Neural progenitor cell (in vitro differentiated cells): Measurements from ENCODE around the gene SETD3. TPM values are rescaled to one million over a fixed set of nuclear protein-coding genes. Genes with fewer than 3 reads are reported as not detected.

ENCODE experiments used
- DNase-seq: peaks from one replicate; pipeline ENCODE4 v3.0.0-alpha.2; 2016; ENCODE audit warnings: low spot score
- H2AFZ ChIP-seq: fragments of 200-600 bp; sonication (generic); replicated peaks from 2 replicates; pipeline ENCODE4 v1.6.1; 2016; ENCODE audit warnings: antibody characterized with exemption
- H3F3A ChIP-seq: fragments of 200-600 bp; sonication (generic); 2 replicates; pipeline ENCODE4 v1.6.1; 2016; ENCODE audit warnings: antibody characterized with exemption, low read depth
- H3K27ac ChIP-seq: fragments of 200-600 bp; sonication (generic); 2 replicates; pipeline ENCODE4 v1.5.1; 2016; ENCODE audit warnings: mild to moderate bottlenecking
- H3K27me3 ChIP-seq: fragments of 200-600 bp; sonication (generic); 2 replicates; pipeline ENCODE4 v1.6.1; 2016; ENCODE audit warnings: mild to moderate bottlenecking, moderate library complexity
- H3K36me3 ChIP-seq: fragments of 200-600 bp; sonication (generic); 2 replicates; pipeline ENCODE4 v1.5.1; 2016
- H3K4me1 ChIP-seq: fragments of 200-600 bp; sonication (generic); 2 replicates; pipeline ENCODE4 v1.6.1; 2016; ENCODE audit warnings: mixed run types
- H3K4me2 ChIP-seq: fragments of 200-600 bp; sonication (generic); 2 replicates; pipeline ENCODE4 v1.6.1; 2016
- H3K4me3 ChIP-seq: fragments of 200-600 bp; sonication (generic); 2 replicates; pipeline ENCODE4 v1.5.1; 2016
- H3K79me2 ChIP-seq: fragments of 200-600 bp; sonication (generic); 2 replicates; pipeline ENCODE4 v1.6.1; 2016; ENCODE audit warnings: low read depth
- H3K9ac ChIP-seq: fragments of 200-600 bp; sonication (generic); 2 replicates; pipeline ENCODE4 v1.6.1; 2016
- H3K9me3 ChIP-seq: fragments of 200-600 bp; sonication (generic); 2 replicates; pipeline ENCODE4 v1.5.1; 2016; ENCODE audit warnings: low read depth
- H4K20me1 ChIP-seq: fragments of 200-600 bp; sonication (generic); 2 replicates; pipeline ENCODE4 v1.6.1; 2016; ENCODE audit warnings: low read depth
- H3K27ac Mint-ChIP-seq: 3 replicates; pipeline ENCODE4 v1.8.0; 2021; ENCODE audit warnings: mixed read lengths
- H3K27me3 Mint-ChIP-seq: 2 replicates; pipeline ENCODE4 v1.8.0; 2022; ENCODE audit warnings: low read depth, mild to moderate bottlenecking, inconsistent platforms, moderate library complexity, mixed read lengths; ENCODE audit not compliant: insufficient read depth
- H3K36me3 Mint-ChIP-seq: 3 replicates; pipeline ENCODE4 v1.8.0; 2021; ENCODE audit warnings: mixed read lengths
- H3K4me1 Mint-ChIP-seq: 3 replicates; pipeline ENCODE4 v1.8.0; 2021; ENCODE audit warnings: mixed read lengths
- H3K4me3 Mint-ChIP-seq: 3 replicates; pipeline ENCODE4 v1.8.0; 2021; ENCODE audit warnings: mild to moderate bottlenecking, moderate library complexity, mixed read lengths
- H3K9me3 Mint-ChIP-seq: 3 replicates; pipeline ENCODE4 v1.8.0; 2020; ENCODE audit warnings: mixed read lengths
- CTCF ChIP-seq: fragments of 200-600 bp; sonication (generic); IDR thresholded peaks from 2 replicates; pipeline ENCODE4 v1.5.1; 2017; ENCODE audit warnings: antibody characterized with exemption, mild to moderate bottlenecking
- EZH2 ChIP-seq: fragments of 200-600 bp; sonication (generic); IDR thresholded peaks from 2 replicates; pipeline ENCODE4 v1.6.1; 2017; ENCODE audit warnings: antibody characterized with exemption, mild to moderate bottlenecking, moderate library complexity
- EZH2phosphoT487 ChIP-seq: fragments of 200-600 bp; sonication (generic); IDR thresholded peaks from 2 replicates; pipeline ENCODE4 v1.6.1; 2017; ENCODE audit warnings: antibody characterized with exemption
- total RNA-seq: library from RNA; depleted of rRNA; stranded (reverse); fragments of >200 nt; gene quantifications from 2 replicates; pipeline ENCODE4 v1.2.3, GENCODE V29; 2015; ENCODE audit warnings: low replicate concordance

SETD3 gene
- total RNA-seq, 1 donor from 2014 or later, result 68.0 TPM

GRCh38 chr14:99509871-99510555, 29.4 kb upstream of the SETD3 start:
- no peak overlapping the region for H3K4me3 Mint-ChIP-seq
- Histone ChIP-seq H3K4me1 (no peaks in the 10 kb centered on the region), H2AFZ (no peak overlapping the region), H3K79me2 (no peaks in the 10 kb centered on the region), H3K27me3 (no peaks in the 10 kb centered on the region), H4K20me1 (peaks cover 36% of the 10 kb centered on the region), H3K9ac (no peak overlapping the region), H3K9me3 (no peaks in the 10 kb centered on the region), H3K4me3 (no peak overlapping the region), H3K36me3 (peaks cover 4% of the 10 kb centered on the region), H3K27ac (peak overlapping the region; percentile 46), H3K4me2 (no peak overlapping the region), H3F3A (peaks cover 10% of the 10 kb centered on the region)
- TF ChIP-seq EZH2phosphoT487 (no peak), CTCF (no peak), EZH2 (no peak)
- H3K27ac Mint-ChIP-seq, result no peak overlapping the region
- peaks cover 6% of the 10 kb centered on the region for H3K4me1 Mint-ChIP-seq
- DNase-seq, result no peak
- H3K9me3 Mint-ChIP-seq, result no peaks in the 10 kb centered on the region
- H3K36me3 Mint-ChIP-seq, result peaks cover 25% of the 10 kb centered on the region
- H3K27me3 Mint-ChIP-seq, result peaks cover 12% of the 10 kb centered on the region

GRCh38 chr14:99508896-99509629, 28.4 kb upstream of the SETD3 start:
- no peak overlapping the region for H3K9ac ChIP-seq
- no peak overlapping the region for H3K4me3 ChIP-seq
- no peak overlapping the region for H3K4me3 Mint-ChIP-seq
- peaks cover 10% of the 10 kb centered on the region for H3F3A ChIP-seq
- peak; percentile 21 for DNase-seq
- no peaks in the 10 kb centered on the region for H3K27me3 ChIP-seq
- no peak overlapping the region for H3K4me2 ChIP-seq
- H3K9me3 ChIP-seq, result no peaks in the 10 kb centered on the region
- peaks cover 12% of the 10 kb centered on the region for H3K27me3 Mint-ChIP-seq
- no peak overlapping the region for H2AFZ ChIP-seq
- peaks cover 6% of the 10 kb centered on the region for H3K4me1 Mint-ChIP-seq
- H3K36me3 Mint-ChIP-seq, result peaks cover 31% of the 10 kb centered on the region
- no peaks in the 10 kb centered on the region for H3K4me1 ChIP-seq
- peak overlapping the region; percentile 69 for H3K27ac Mint-ChIP-seq
- H3K27ac ChIP-seq, result no peak overlapping the region
- peaks cover 5% of the 10 kb centered on the region for H3K36me3 ChIP-seq
- TF ChIP-seq EZH2, result no peak
- no peak for TF ChIP-seq EZH2phosphoT487
- TF ChIP-seq CTCF, result no peak
- H4K20me1 ChIP-seq, result peaks cover 34% of the 10 kb centered on the region
- H3K9me3 Mint-ChIP-seq, result no peaks in the 10 kb centered on the region
- H3K79me2 ChIP-seq, result no peaks in the 10 kb centered on the region

GRCh38 chr14:99507860-99508640, 27.4 kb upstream of the SETD3 start:
- Mint-ChIP-seq H3K27me3 (peaks cover 9% of the 10 kb centered on the region), H3K4me1 (peaks cover 4% of the 10 kb centered on the region)
- H3K27ac ChIP-seq, result no peak overlapping the region

More at GRCh38 chr14:99507860-99508640, 27.4 kb upstream of the SETD3 start:
- Histone ChIP-seq H3K4me1 (no peaks in the 10 kb centered on the region), H2AFZ (no peak overlapping the region), H3K36me3 (peaks cover 13% of the 10 kb centered on the region), H3K4me2 (no peak overlapping the region), H3F3A (peaks cover 10% of the 10 kb centered on the region), H3K4me3 (no peak overlapping the region), H3K9me3 (no peaks in the 10 kb centered on the region), H4K20me1 (peaks cover 31% of the 10 kb centered on the region), H3K79me2 (no peaks in the 10 kb centered on the region), H3K27me3 (no peaks in the 10 kb centered on the region), H3K9ac (no peak overlapping the region)
- Mint-ChIP-seq H3K9me3 (no peaks in the 10 kb centered on the region), H3K36me3 (peaks cover 35% of the 10 kb centered on the region), H3K4me3 (no peak overlapping the region), H3K27ac (no peak overlapping the region)
- TF ChIP-seq EZH2 (no peak), EZH2phosphoT487 (no peak), CTCF (no peak)
- no peak for DNase-seq
